NCI-H460 (cell line): ENCODE results near the gene HSPBP1. TPM values are rescaled to one million over a fixed set of nuclear protein-coding genes. Genes with fewer than 3 reads are reported as not detected.

Experiments
- DNase-seq: peaks from one replicate; pipeline ENCODE4 v3.0.0-alpha.2; 2016; ENCODE audit warnings: low read depth; ENCODE audit errors: extremely low read depth
- total RNA-seq: library from RNA; depleted of rRNA; stranded (reverse); fragments of >200 nt; shearing (Covaris generic); gene quantifications from 2 replicates; pipeline ENCODE4 v1.2.3, GENCODE V29; 2014

HSPBP1 gene
- total RNA-seq, 1 experiment from 2014 or later = 33.4 TPM

DNA sequence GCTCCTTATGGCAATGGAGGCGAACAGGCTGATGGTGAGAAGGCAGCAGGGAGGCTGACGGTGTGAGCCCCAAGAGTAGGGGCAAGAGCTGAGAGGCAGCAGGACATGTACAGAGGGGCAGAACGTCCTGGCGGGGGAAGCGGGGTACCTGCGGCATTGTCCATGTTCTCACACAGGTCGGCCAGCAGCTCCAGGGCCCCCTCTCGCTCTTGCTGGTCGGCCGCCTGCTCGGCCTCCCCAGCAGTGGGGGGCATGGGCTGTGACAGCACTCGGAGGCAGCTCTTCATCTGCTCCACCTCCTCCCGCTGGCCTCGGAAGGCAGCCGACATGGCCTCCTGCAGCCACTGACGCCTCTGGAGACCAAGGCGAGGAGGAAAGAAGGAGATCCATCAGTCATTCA, 2.4 kb downstream of the HSPBP1 start:
- no peak for DNase-seq

DNA sequence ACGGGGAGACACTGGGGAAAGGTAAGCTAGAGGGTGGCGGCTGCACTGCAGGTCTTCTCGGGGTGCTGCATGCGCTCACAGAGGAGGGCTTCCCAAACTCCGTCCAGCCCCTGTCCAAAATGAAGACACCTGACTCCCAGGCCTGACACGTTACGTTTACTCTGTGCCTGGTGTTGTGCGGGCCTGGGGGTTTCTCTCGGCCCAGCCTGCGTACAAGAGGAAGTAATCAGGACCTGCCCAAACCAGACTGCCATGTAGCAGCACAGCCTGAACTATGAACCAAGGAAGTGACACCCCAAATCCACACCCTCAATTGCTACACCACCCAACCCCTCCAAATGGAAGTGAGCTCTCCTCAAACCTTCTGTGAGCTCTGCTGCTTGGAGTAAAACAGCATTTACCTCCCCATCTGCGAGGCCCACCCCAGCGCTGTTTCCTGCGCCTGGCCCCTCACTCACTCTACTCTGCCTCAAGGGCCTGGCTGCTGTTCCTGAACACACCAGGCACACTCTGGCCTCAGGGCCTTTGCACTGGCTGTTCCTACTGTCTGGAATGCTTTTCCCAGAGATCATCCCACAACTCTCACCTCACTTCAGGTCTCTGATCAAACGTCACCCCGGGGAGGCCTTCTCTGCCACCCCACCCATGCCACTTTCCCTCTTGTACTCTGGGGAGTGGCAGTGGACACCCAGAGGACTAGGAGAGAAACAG, 3.0 kb downstream of the HSPBP1 start:
- DNase-seq = no peak

DNA sequence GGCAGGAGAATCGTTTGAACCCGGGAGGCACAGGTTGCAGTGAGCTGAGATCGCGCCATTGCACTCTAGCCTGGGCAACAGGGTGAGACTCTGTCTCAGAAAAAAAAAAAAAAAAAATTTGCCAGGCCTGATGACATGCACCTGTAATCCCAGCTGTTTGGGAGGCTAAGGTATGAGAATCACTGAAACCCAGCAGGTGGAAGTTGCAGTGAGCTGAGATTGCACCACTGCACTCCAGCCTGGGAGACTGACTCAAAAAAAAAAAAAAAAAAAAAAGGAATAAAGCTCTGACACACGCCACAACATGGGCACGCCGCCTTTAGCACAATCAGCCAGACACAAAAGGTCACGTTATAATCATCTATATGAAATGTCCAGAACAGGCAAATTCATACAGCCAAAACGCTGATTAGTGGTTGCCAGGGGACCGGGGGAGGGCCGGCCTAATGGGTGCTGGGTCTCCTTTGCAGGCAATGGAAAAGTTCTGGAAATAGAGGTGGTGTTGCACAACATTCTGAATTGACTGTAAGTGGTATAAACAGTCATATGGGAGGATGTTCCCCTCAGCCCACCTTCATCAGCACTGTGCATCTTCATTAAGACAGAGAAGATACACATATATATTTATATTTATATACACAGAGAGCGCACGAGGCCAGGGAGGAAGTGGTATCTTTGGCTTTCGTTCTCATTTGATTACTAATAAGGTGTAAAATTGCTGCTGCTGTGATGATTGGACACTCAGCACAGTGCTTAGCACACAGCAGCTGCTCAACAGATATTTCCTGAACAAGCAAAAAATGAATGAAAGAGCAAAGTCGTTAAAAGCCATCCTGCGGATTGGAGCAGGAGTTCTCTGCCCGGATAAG, 3.8 kb downstream of the HSPBP1 start:
- DNase-seq = no peak

DNA sequence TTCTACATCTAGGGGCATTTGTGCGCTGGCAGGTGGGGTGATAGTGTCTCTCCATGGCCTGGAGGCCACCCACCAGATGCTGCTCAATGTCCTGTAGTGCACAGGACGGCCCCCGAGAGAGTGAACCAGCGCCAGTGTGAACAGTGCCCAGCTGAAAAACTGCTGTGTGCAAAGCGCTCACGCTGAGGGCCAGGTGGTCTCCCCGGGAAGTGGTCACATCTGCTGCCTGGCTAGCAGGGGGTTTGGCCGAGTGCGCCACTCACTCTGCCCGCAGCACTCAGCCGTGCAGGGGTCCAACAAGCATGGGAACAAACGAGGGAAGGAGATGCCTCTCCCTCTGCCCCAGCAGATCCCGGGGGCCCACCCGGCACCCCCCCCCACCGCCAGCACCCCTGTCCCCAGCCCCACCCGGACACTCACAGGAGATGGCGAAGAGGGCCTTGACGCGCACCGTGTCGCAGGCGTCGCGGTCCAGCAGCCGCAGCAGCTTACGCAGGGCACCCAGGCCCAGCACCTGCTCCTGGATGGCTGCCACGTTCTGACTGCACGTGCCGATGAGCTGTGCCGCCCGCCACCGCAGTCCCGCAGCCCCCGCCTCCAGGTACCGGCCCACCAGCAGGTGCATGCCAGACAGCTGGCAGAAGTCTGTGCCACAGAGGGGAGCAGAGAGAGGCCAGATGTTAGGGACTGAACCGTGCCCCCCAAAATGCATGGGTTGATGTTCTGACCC, 5.8 kb downstream of the HSPBP1 start:
- no peak for DNase-seq

DNA sequence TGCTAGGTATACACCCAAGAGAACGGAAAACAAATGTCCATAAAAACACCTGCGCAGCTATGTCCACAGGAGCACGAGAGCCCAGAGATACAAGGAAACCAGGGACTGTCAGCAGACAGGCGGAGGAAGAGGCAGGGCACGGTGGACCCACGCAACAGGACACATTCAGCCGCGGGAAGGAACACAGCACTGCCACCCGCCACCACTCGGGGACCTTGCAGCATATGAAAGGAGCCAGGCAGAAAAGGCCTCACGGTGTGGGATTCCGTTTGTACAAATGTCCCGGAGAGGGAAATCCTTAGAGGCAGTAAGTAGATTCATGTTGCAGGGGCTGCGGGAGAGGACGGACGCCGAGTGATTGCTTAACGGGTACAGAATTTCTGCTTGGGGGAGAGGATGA, 7.8 kb downstream of the HSPBP1 start:
- no peak for DNase-seq

DNA sequence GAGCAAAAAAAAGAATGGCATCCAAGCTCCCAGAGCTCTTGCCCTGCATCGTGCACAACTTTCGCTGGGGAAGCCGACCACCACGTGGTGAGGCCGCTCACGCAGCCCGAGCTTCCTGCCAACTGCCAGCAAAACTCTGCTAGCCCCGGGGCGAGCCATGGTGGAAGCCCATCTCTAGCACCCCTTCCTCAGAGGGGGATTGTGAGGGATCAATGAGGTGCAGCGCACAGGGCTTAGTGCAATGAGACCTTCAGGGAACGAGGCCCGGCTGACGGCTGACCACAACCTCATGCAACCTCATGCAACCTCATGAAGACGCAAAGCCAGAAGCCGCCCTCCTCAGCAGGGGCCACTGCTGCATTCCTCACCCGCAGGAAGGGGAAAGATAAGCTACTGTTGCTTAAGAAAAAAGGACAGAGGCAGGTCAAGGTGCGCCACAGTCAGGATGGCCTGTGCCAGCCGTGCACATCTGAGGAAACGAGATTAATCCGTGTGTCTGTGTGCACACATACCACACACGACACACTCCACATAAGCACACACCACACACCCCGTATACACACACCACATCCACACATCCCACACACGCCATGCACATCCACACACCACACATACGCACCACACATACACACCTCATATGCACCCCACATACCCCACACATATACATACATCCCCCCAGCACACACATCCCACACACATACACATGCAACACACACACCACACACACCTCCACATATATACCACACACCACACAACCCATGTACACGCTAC, 9.6 kb downstream of the HSPBP1 start:
- no peak for DNase-seq

DNA sequence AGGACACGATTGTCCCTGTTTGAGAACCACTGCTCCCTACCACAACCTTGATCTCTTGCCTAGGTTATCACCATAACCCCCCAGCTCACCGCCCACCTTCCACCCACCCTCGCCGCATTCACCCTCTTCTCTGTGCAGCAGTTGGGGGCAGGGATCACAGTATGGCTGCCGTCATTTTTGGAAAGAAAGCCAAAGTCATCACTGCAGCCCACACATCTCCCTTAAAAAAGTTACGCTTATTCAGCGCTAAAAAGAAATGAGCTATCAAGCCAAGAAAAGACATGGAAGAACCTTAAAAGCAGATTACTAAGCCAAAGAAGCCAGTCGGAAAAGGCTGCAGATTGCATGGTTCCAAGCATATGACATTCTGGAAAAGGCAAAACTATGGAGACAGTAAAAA, 10.6 kb downstream of the HSPBP1 start:
- no peak for DNase-seq

DNA sequence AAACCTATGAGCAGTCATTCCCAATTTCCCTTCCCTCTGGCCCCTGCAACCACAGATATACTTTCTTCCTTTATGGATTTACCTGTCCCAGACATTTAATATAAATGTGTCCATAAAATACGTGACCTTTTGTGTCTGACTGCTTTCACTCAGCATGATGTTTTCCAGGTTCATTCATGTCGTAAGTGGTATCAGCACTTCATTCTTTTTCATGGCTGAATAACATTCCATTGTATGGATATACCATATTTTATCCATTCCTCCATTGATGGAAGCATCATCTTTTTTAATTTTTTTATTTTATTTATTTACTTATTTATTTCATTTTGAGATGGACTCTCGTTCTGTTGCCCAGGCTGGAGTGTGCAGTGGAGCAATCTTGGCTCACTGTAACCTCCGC, 13.1 kb downstream of the HSPBP1 start:
- DNase-seq = no peak

DNA sequence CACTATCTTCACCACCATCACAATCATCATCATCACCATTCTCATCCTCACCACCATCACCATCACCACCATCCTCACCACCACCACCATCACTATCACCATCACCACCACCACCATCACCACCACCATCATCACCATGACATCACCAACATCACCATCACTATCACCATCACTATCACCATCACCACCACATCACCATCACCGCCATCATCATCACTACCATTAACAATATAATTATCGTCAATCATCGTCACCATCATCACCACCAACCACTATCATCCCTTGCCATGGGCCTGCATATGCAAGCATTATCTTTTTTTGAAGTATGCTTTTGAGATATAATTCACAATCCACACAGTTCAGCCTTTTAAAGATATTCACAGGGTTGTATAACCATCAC, 13.5 kb downstream of the HSPBP1 start:
- DNase-seq = no peak

DNA sequence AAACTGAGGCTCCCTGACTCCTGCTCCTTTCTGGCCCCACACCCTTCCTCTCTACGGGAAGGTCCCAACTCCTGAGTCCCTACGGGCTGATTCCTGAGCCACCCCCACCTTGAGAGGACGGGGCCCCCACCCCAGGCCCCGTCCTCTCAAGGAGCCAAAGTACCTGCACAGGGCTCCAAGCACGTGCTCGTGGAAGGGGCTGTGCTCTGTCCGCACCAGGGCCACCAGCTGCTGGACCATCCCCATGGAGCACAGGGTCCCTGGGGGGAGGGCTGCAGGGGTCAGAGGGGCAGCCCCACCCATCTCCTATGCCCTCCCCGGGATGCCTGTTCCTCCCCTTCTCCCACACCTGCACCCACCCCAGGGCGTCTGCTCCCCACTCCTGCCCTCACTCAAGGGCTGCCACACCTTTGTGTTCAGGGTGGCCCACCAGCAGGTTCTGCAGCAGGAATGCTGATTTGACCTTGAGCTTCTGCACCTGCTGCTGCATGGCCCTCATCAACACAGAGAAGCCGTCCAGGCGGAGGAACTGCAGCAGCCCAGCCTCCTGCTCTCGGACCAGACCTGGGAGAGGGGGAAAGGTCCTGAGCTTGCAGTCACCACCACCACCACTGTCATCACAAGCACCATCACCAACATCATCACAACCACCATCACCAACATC, 14.1 kb downstream of the HSPBP1 start:
- no peak for DNase-seq

DNA sequence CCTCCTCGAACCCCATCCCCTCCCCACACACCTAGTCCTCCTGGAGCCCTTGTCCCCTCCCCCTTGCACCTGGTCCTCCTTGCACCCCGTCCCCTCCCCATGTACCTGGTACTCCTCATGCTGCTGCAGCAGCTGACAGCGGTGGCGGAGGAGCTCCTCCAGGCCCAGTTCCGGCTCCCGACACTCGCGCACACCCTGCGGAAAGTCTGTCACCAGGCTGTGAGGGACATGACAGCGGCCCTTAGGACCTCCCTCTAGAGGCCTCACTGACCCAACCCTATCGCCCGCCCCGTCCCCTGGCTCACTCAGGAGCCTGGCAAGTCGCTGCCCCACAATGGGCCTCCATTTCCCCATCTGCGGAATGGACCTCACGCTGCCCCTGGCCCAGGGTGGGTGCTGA, 14.7 kb downstream of the HSPBP1 start:
- DNase-seq = no peak

DNA sequence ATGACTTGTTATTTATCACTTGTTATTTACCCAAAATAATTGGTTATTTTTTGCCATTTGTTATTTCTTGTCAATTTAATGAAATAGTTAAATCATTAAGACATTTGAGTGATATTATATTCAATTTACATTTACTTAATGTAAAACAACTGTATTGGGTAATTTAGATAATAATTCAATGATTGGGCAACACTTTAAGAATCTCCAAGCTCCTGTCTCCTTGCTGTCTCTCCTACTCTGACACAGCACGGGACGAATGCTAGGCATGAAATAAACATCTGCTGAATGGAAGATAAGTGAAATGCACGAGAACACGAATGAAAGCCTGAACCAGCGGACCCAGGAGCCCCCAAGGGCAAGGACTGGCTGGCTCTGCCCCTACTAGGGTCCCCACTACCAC, 15.4 kb downstream of the HSPBP1 start:
- DNase-seq = no peak

DNA sequence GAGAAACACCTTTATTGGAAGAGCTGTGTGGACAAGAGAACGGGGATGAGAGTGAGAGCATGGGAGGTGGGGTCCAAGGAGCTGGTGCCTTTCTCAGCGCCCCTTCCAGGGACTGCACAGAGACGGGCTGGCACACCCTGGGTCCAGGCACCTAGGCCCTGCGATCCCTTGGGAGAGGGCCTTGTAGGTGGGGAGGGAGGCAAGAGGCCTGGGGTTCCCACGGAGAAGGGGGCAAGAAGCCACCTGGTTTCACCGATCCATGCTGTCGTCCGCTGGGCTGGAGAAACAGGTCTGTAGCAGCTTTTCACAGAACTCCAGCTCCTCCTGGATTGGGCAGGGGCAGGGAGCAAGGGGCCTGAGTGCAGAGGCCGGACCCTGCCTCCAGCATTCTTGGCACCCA, 17.6 kb downstream of the HSPBP1 start:
- no peak for DNase-seq

DNA sequence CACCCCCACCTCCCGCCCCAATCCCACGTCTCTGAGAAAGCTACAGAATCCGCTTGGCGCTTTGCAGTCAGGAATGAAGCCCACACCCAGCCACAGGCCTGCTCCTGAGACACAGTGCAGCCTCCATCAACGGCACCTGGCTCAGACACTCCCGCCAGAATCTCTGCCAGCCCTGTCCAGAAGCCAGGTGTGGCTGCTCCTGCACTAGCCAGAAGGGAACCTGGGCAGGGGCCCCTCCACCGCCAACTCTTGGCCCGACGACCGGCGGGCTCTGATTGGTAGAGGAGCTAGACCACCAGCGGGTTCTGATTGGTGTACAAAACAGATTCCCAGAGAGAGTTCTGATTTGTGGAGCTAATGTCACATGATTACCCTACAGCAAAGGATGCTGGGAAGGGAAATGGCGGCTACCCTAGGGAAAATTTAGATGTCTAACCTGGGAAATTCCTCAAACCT, 18.2 kb downstream of the HSPBP1 start:
- DNase-seq = no peak

DNA sequence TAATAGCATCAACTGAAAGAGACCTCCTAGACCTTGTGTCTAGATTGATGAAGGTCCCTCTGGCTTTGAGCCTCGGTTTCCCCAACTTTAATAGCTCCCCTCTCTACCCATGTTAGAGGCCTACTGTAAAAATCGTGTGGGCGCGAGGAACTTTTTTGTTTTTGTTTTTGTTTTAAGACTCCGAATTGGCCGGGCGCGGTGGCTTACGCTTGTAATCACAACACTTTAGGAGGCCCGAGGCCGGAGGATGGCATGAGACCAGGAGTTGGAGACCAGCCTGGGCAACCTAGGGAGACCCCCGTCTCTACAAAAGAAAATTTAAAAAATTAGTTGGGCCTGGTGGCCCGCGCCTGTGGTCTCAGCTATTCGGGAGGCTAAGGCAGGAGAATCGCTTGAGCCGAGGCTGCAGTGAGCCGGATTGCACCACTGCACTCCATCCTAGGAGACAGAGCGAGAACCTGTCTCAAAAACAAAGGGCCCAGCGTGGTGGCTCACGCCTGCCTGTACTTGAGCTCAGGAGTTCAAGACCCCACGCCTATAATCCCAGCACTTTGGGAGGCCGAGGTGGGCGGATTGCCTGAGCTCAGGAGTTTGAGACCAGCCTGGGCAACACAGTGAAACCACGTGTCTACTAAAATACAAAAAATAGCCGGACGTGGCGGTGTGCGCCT, 20.2 kb downstream of the HSPBP1 start:
- DNase-seq = no peak

DNA sequence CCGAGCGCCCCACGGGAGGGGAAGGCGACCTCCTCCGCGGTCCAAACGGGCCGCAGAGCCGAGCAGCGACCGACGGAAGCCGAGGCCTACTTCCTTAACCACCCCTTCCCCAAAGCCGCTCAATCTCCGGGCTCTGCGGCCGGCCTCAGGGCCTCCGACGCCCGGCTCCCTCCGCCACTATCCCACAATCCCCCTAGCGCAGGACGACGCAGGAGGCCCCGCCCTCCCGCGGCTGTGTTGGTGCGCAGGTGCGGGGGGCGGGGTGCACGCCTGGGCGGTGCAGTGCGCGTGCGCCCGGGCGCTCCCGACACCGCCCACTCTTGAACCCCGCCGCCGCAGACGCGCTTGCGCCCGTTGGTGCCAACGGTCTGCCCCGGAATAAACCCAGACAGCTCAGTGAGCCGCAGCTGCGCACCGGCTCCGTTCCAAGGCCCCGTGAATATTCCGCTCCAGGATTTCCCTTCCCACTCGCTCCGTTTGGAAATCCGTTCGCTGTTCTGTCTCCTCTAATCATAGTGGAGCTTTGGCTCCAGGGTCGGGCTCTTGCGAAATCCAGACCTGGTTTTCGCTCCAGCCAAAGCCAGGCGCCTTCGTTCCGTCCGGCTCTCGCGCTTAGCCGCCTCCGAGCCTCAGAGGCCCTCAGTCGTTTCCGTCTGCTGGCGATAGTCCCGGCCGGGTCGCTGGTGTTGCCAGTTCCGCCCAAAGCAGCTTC, 20.9 kb downstream of the HSPBP1 start, which contains the start of gene PPP6R1:
Gene PPP6R1, minus strand, starts transcription at position 190 of the 712 bp plus-strand sequence. CDS start 11,914 bp downstream, outside the sequence.
- peak; percentile 98 for DNase-seq

DNA sequence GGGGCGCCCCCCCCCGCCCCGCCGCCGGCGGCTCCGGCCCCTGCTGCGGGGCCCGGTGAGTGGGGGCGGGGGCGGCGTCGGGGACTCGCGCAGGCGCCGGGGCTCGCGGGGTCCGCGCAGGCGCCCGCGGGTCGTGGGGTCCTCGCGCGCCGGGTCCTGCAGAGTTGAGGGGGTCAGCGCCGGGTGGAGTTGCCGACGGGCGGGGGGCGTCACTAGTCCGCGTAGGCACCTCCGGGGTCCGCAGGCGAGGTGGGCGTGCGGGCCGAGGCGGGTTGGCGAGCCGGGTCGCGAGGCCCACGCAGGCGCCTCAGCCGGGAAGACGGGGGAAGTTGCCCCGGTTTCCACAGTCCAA, 21.5 kb downstream of the HSPBP1 start:
- no peak for DNase-seq

DNA sequence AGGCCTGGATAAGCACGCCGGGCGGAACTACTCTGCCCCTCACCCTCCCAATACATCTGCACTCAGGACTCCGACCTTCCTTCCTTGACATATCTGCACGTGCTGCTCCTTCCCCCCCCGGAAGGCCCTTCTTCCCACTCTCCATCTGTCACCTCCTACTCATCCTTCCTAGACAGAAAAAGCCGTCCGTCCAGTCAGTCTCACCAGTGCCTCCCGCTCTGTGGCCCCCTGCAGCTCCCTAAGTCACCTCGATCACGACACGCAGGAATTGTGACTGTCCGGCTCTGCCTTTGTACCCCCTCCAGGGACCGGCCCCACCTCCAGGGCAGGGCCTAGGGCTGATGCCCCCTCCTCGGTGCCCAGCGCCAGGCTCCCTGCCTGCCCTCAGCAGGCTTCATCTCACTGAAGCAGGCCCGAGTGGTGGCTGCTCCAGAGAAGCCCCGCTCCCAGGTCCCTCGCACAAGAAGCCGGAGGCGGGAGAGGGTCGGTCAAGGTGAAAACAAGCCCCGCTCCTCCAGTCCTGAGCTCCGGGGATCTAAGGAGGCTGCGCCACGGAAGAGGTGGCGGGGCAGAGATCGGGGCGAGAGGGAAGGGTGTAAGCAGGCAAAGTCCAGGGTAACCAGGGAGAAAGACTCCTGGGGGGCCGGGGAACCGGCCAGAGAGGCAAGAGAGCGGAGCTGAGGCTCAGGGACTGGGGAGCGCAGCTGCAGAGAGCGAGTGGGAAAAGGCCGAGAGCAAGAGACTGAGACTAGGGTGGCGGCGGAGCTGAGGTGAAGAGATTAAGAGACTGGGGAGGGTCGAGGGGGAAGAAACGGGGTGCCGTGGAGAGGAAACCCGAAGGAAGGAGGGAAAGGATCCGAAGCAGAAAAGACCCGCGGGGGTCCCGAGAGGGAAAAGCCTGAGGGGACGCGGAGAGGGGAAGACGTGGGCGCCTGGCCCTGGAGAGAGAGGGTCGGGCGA, 22.2 kb downstream of the HSPBP1 start:
- DNase-seq = no peak
